ENCODE results near the gene MYO18A. TPM values are rescaled to one million over a fixed set of nuclear protein-coding genes. Genes with fewer than 3 reads are reported as not detected.

MYO18A gene
- total RNA-seq, 2 donors from 2014 or later: 34.6 to 80.5 TPM

DNA sequence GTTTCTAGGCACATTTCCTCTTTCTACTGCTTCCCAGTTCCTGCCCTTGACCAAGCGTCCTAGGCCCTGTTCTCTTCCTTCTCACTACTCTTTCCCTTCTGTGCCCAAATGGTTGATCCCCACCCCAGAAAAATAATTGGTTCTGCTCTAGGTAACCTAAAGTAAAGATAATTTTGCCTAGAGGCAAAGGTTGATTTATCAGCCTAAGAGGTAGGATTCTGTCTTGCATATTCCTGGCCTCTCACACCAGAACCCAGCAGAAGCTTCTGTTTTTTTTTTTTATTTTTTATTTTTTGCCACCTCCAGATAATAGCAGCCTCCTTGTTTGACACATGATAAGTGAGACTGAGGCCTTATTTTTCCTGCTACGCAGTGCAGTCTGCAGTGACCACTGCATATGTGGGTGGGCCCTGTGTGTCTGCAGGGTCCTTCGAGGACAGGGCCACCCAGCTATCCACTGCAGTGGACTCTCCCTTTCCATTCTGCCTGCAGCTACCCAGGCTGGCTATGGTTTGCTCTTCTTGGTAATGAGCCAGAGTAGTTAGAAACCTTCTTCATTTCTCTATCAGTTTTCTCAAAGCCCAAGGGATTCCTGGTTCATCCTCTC, 136.6 kb downstream of the MYO18A start:
- intact Hi-C loops (cut with DNase I): no loop called here
- H3K4me3 ChIP-seq: no peak overlapping the region
- no peak overlapping the region for H3K27ac ChIP-seq
- DNase-seq (ENCODE audit: low spot score): no peak
- no peaks in the 10 kb centered on the region for H3K4me1 ChIP-seq (replicated peaks)
- no peaks in the 10 kb centered on the region for H3K9me3 ChIP-seq
- H3K27me3 ChIP-seq (replicated peaks; ENCODE audit: insufficient read depth): no peaks in the 10 kb centered on the region
- WGBS: 83% methylated on average over 3 of the region's 3 CpGs
- no peaks in the 10 kb centered on the region for H3K36me3 ChIP-seq
- TF ChIP-seq POLR2A (IDR thresholded peaks at IDR 0.05): no peak
- TF ChIP-seq, protein P1, sequence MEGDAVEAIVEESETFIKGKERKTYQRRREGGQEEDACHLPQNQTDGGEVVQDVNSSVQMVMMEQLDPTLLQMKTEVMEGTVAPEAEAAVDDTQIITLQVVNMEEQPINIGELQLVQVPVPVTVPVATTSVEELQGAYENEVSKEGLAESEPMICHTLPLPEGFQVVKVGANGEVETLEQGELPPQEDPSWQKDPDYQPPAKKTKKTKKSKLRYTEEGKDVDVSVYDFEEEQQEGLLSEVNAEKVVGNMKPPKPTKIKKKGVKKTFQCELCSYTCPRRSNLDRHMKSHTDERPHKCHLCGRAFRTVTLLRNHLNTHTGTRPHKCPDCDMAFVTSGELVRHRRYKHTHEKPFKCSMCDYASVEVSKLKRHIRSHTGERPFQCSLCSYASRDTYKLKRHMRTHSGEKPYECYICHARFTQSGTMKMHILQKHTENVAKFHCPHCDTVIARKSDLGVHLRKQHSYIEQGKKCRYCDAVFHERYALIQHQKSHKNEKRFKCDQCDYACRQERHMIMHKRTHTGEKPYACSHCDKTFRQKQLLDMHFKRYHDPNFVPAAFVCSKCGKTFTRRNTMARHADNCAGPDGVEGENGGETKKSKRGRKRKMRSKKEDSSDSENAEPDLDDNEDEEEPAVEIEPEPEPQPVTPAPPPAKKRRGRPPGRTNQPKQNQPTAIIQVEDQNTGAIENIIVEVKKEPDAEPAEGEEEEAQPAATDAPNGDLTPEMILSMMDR (IDR thresholded peaks at IDR 0.05): no peak
- TF ChIP-seq POLR2AphosphoS5 (IDR thresholded peaks at IDR 0.05): no peak

DNA sequence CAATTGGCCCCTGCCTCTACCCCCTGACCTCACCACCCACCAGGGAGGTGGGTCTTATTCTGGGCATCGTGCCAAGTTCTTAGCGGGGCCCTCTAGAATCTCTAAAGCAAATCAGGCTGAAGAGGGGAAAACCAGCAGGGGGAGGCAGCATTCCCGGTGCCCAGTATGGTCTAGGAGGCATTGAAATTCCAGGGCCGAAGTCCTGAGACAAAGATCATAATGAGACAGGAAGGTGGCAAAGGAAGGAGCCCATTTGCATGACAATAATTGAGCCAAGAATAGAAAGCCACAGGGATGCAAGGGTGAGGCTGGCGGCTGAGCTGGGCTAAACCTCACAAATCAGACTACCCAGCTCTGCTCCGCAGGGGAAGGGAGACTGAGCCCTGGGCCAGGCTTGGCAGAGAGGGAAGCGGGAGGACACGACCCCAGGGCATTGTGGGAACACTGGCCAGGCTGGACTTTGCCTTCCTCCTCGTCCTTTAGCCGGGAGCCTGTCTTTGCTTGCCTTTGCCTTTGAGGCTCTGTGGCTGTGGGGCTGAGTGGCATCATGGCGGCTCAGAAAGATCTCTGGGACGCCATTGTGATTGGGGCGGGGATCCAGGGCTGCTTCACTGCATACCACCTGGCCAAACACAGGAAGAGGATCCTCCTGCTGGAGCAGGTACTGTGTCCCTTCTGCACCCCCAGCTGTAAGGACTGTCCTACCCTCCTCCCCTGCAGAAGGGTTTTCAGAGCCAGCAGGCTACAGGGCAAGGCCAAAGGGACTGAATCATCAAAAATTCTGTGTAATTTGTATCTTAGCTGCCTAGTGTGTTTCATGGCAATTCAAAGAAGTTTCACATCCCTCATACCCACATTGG, 137.3 kb downstream of the MYO18A start, which contains the start of gene PIPOX:
Gene PIPOX (plus strand): TSS at position 463 of the 860 bp plus-strand sequence. CDS start 85 bp downstream, at position 548.
- WGBS: 59% methylated on average over 10 of the region's 13 CpGs
- Histone ChIP-seq H3K36me3 (no peaks in the 10 kb centered on the region), H3K27me3 (replicated peaks; ENCODE audit: insufficient read depth) (no peaks in the 10 kb centered on the region), H3K4me1 (replicated peaks) (no peaks in the 10 kb centered on the region), H3K27ac (no peak within 1 kb of the TSS), H3K9me3 (no peaks in the 10 kb centered on the region), H3K4me3 (no peak within 1 kb of the TSS)
- TF ChIP-seq POLR2AphosphoS5 (IDR thresholded peaks at IDR 0.05) (no peak), POLR2A (IDR thresholded peaks at IDR 0.05) (no peak)
- TF ChIP-seq, protein P1 (IDR thresholded peaks at IDR 0.05): no peak
- DNase-seq (ENCODE audit: low spot score): no peak
- intact Hi-C loops (cut with DNase I): no loop called here

GRCh38 chr17:29042026-29042678, 138.0 kb downstream of the MYO18A start:
- 83% methylated on average over 11 of the region's 11 CpGs for WGBS
- no peaks in the 10 kb centered on the region for H3K9me3 ChIP-seq
- no peak for DNase-seq (ENCODE audit: low spot score)
- TF ChIP-seq, protein P1 (IDR thresholded peaks at IDR 0.05): no peak
- TF ChIP-seq POLR2A (IDR thresholded peaks at IDR 0.05) (no peak), POLR2AphosphoS5 (IDR thresholded peaks at IDR 0.05) (no peak)
- H3K27me3 ChIP-seq (replicated peaks; ENCODE audit: insufficient read depth): no peaks in the 10 kb centered on the region
- intact Hi-C loops (cut with DNase I): no loop called here
- H3K27ac ChIP-seq: no peak overlapping the region
- no peak overlapping the region for H3K4me3 ChIP-seq
- no peaks in the 10 kb centered on the region for H3K36me3 ChIP-seq
- H3K4me1 ChIP-seq (replicated peaks): no peaks in the 10 kb centered on the region

DNA sequence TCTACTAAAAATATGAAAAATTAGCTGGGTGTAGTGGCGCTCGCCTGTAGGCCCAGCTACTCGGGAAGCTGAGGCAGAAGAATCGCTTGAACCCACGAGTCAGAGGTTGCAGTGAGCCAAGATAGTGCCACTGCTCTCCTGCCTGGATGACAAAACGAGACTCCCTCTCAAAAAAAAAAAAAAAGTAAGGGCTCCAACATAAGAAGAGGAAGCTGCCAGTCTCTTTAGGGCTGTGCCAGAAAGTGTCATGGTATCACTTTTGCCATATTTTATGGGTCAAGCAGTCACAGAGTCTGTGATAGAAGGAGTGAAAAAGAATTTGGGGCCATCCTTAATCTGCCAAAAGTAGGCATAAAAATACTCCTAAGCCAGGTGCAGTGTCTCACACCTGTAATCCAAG, 138.6 kb downstream of the MYO18A start:
- H3K27me3 ChIP-seq (replicated peaks; ENCODE audit: insufficient read depth): no peaks in the 10 kb centered on the region
- no peak overlapping the region for H3K27ac ChIP-seq
- TF ChIP-seq POLR2A (IDR thresholded peaks at IDR 0.05) (no peak), POLR2AphosphoS5 (IDR thresholded peaks at IDR 0.05) (no peak)
- TF ChIP-seq, protein P1 (IDR thresholded peaks at IDR 0.05): no peak
- H3K4me1 ChIP-seq (replicated peaks): no peaks in the 10 kb centered on the region
- H3K4me3 ChIP-seq: no peak overlapping the region
- no peak for DNase-seq (ENCODE audit: low spot score)
- H3K36me3 ChIP-seq: no peaks in the 10 kb centered on the region
- WGBS: 87% methylated on average over 6 of the region's 6 CpGs
- H3K9me3 ChIP-seq: no peaks in the 10 kb centered on the region
- intact Hi-C loops (cut with DNase I): no loop called here

Measured in prostate gland (tissue), 2 donors.